ENCODE data around the gene RPL26.

DNA sequence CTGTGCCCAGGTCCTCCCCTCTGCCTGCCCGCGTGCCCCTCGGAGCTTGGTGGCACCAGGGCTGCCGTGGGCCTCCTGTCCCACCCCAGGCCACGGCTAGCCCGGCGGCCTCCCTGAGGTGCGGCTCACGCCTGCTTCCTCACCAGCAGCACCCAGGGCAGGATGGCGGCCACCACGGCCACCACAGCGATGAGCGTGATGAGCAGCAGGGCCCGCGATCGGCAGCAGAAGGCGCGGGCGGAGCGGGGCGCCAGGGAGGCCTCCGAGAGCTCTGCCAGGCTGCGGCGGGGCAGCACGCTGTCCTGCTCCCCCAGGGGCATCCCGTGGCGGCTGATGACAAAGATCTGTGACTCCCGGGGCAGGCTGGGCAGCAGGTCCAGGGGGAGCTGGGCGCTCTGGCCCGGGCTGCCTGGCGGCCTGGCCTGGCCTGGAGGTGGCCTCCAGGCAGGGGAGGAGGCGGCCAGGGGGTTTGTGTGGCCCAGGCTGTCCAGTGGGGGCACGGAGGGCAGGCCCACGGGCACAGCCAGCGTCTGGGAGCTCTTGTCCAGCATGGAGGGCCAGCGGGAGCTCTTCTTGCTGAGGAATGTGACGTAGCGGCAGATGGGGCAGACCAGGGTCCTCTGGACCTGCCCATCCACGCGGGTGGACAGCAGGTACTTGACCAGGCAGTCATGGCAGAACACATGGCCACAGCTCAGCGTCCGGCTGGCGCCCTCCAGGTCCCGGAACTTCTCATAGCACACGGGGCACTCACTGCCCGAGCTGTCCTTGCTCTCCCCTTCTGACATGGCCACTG is 9.9 kb upstream of the RPL26 start:
- TF ChIP-seq, protein P1, sequence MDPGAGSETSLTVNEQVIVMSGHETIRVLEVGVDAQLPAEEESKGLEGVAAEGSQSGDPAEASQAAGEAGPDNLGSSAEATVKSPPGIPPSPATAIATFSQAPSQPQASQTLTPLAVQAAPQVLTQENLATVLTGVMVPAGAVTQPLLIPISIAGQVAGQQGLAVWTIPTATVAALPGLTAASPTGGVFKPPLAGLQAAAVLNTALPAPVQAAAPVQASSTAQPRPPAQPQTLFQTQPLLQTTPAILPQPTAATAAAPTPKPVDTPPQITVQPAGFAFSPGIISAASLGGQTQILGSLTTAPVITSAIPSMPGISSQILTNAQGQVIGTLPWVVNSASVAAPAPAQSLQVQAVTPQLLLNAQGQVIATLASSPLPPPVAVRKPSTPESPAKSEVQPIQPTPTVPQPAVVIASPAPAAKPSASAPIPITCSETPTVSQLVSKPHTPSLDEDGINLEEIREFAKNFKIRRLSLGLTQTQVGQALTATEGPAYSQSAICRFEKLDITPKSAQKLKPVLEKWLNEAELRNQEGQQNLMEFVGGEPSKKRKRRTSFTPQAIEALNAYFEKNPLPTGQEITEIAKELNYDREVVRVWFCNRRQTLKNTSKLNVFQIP (CRISPR knock-in tag; IDR thresholded peaks at IDR 0.05; ENCODE audit: borderline replicate concordance, low read depth): no peak
- TF ChIP-seq CSDC2 (CRISPR knock-in tag; IDR thresholded peaks at IDR 0.05): no peak
- no peak for TF ChIP-seq RARB (CRISPR knock-in tag; IDR thresholded peaks at IDR 0.05)
- TF ChIP-seq TOX (CRISPR knock-in tag; IDR thresholded peaks at IDR 0.05; ENCODE audit: borderline replicate concordance): no peak
- TF ChIP-seq TCF4 (CRISPR knock-in tag; IDR thresholded peaks at IDR 0.05; ENCODE audit: borderline replicate concordance): no peak

Measured in SK-N-SH treated with all-trans-retinoic acid at 6 μM for 48 hours (cell line).